PC-3 (cell line): ENCODE measurements around the gene SRRM2.

Experiments used
- CTCF ChIP-seq: fragments of 300-600 bp; sonication (generic); conservative IDR thresholded peaks from 2 replicates; pipeline ENCODE4 v1.5.1; 2017; ENCODE audit warnings: antibody characterized with exemption, low read depth, mild to moderate bottlenecking, low read length
- EZH2 ChIP-seq: fragments of 300-600 bp; sonication (generic); IDR thresholded peaks from one replicate; pipeline ENCODE4 v1.6.1; 2017; ENCODE audit warnings: antibody characterized with exemption, mild to moderate bottlenecking, low read length; ENCODE audit not compliant: unreplicated experiment
- EZH2phosphoT487 ChIP-seq: fragments of 300-600 bp; sonication (generic); IDR thresholded peaks from 2 replicates; pipeline ENCODE4 v1.6.1; 2018; ENCODE audit warnings: mild to moderate bottlenecking, antibody characterized with exemption, low read length, borderline replicate concordance

GRCh38 chr16:2803545-2804195, 51.2 kb downstream of the SRRM2 start:
- no peak for TF ChIP-seq CTCF
- TF ChIP-seq EZH2 = no peak
- TF ChIP-seq EZH2phosphoT487 = no peak
